Measurements from ENCODE around the gene ADGRE1.

DNA sequence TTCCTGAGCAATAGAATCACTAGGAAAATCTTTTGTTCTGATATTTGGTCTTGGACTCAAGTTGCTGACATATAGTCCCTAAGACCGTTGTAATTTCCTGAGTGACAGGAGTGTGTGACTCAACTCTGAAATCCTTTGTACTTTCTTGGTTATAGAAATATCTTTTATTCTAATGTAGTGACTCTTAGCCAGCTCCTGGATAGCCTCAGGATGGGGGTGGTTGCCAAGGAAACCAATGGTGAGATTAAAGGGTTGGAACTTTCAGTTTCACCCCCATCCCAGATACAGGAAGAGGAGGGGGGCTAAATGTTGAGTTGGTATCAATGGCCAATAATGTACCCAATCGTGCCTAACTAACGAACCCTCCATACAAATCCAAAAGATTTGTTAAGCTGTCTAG lies 92.0 kb downstream of the ADGRE1 start:
- TF ChIP-seq, protein P1, sequence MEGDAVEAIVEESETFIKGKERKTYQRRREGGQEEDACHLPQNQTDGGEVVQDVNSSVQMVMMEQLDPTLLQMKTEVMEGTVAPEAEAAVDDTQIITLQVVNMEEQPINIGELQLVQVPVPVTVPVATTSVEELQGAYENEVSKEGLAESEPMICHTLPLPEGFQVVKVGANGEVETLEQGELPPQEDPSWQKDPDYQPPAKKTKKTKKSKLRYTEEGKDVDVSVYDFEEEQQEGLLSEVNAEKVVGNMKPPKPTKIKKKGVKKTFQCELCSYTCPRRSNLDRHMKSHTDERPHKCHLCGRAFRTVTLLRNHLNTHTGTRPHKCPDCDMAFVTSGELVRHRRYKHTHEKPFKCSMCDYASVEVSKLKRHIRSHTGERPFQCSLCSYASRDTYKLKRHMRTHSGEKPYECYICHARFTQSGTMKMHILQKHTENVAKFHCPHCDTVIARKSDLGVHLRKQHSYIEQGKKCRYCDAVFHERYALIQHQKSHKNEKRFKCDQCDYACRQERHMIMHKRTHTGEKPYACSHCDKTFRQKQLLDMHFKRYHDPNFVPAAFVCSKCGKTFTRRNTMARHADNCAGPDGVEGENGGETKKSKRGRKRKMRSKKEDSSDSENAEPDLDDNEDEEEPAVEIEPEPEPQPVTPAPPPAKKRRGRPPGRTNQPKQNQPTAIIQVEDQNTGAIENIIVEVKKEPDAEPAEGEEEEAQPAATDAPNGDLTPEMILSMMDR (IDR thresholded peaks at IDR 0.05), result no peak
- no peak for TF ChIP-seq EZH2phosphoT487 (IDR thresholded peaks at IDR 0.05)

Data from neural progenitor cell (in vitro differentiated cells).